ENCODE measurements around the gene JAGN1.

- TF ChIP-seq CTCF (IDR thresholded peaks at IDR 0.05), result no peak
- no peak for TF ChIP-seq MAX (IDR thresholded peaks at IDR 0.05; ENCODE audit: low read depth)
- no peak for TF ChIP-seq SIN3A (IDR thresholded peaks at IDR 0.05; ENCODE audit: borderline replicate concordance, low read depth, low read length)
- no peak for TF ChIP-seq MEF2A (IDR thresholded peaks at IDR 0.05; ENCODE audit: borderline replicate concordance, low read depth)
- no peak for TF ChIP-seq REST (IDR thresholded peaks at IDR 0.05; ENCODE audit: low read depth, low read length)
- TF ChIP-seq USF1 (IDR thresholded peaks at IDR 0.05; ENCODE audit: borderline replicate concordance, low read depth), result no peak
These were observed 11.6 kb downstream of the JAGN1 start for GRCh38 chr3:9901967-9902366.
